C4-2B (cell line): ENCODE measurements around the gene SLC29A4.

Experiments
- CTCF ChIP-seq: fragments of 450-650 bp; conservative IDR thresholded peaks from 2 replicates; pipeline ENCODE4 v1.5.1; 2017; ENCODE audit warnings: mild to moderate bottlenecking
- ZFX ChIP-seq: fragments of 450-650 bp; IDR thresholded peaks from 2 replicates; pipeline ENCODE4 v1.6.1; 2017

- TF ChIP-seq CTCF (no peak), ZFX (no peak)
Observed at GRCh38 chr7:5349437-5350173, 66.9 kb downstream of the SLC29A4 start.
